IMR-90 (cell line): ENCODE measurements around the gene PDE4B. TPM values are rescaled to one million over a fixed set of nuclear protein-coding genes. Genes with fewer than 3 reads are reported as not detected.

Experiments used
- ATAC-seq: fragments of 200-7000 bp; cut with Tn5 transposase; 2 replicates; pipeline ENCODE4 v1.9.1; 2020; ENCODE audit warnings: low read depth, mild to moderate bottlenecking, moderate library complexity
- BruUV-seq: library from RNA; stranded (reverse); fragments of 400-500 nt; replicated peaks from 2 replicates; lab custom pipeline; 2021; lab: Mats Ljungman, UMichigan
- CTCF ChIA-PET: fragments of 300-600 bp; formaldehyde crosslinking; extraction: SDS; loops from one replicate; lab custom pipeline; 2021; ENCODE audit warnings: antibody characterized with exemption; lab: Yijun Ruan, JAX
- POLR2A ChIA-PET: fragments of 300-600 bp; sonication (Branson Sonifier 250); formaldehyde crosslinking; loops from one replicate; lab custom pipeline; 2022; ENCODE audit warnings: antibody characterized with exemption; ENCODE audit not compliant: unreplicated experiment; lab: Charles Lee
- DNase-seq: peaks from one replicate; pipeline ENCODE4 v3.0.0; 2013
- H2AFZ ChIP-seq: replicated peaks from 2 replicates; pipeline ENCODE3; 2013; ENCODE audit warnings: low read length, mild to moderate bottlenecking; ENCODE audit not compliant: poor library complexity
- H2AK5ac ChIP-seq: 2 replicates; pipeline ENCODE4 v1.6.1; 2013; ENCODE audit warnings: low read depth, low read length, inconsistent platforms
- H2AK9ac ChIP-seq: replicated peaks from 2 replicates; pipeline ENCODE3; 2013; ENCODE audit warnings: mild to moderate bottlenecking, low read depth, low read length, moderate library complexity; ENCODE audit not compliant: poor library complexity
- H2BK120ac ChIP-seq: 2 replicates; pipeline ENCODE4 v1.6.1; 2013; ENCODE audit warnings: low read depth, low read length, inconsistent platforms
- H2BK15ac ChIP-seq: 3 replicates; pipeline ENCODE4 v1.6.1; 2013; ENCODE audit warnings: low read depth, low read length, inconsistent platforms
- H2BK20ac ChIP-seq: 2 replicates; pipeline ENCODE4 v1.6.1; 2013; ENCODE audit warnings: low read depth, mild to moderate bottlenecking, inconsistent platforms, low read length, moderate library complexity
- H2BK5ac ChIP-seq: 2 replicates; pipeline ENCODE4 v1.6.1; 2013; ENCODE audit warnings: mild to moderate bottlenecking, low read depth, low read length, inconsistent platforms; ENCODE audit not compliant: poor library complexity, severe bottlenecking
- H3K14ac ChIP-seq: replicated peaks from 2 replicates; pipeline ENCODE4 v1.6.1; 2013; ENCODE audit warnings: low read depth, low read length, inconsistent platforms
- H3K18ac ChIP-seq: 2 replicates; pipeline ENCODE4 v1.6.1; 2013; ENCODE audit warnings: low read depth, low read length, control low read depth
- H3K23ac ChIP-seq: 2 replicates; pipeline ENCODE4 v1.6.1; 2013; ENCODE audit warnings: low read depth, low read length, inconsistent platforms
- H3K27ac ChIP-seq: 2 replicates; pipeline ENCODE4 v1.5.1; 2013; ENCODE audit warnings: mild to moderate bottlenecking, control low read depth, low read length; ENCODE audit not compliant: insufficient read depth
- H3K27me3 ChIP-seq: 2 replicates; pipeline ENCODE4 v1.6.1; 2013; ENCODE audit warnings: low read length; ENCODE audit not compliant: control insufficient read depth, insufficient read depth
- H3K36me3 ChIP-seq: 2 replicates; pipeline ENCODE4 v1.6.1; 2013; ENCODE audit warnings: low read length, mixed read lengths; ENCODE audit not compliant: control insufficient read depth, insufficient read depth
- H3K4ac ChIP-seq: 2 replicates; pipeline ENCODE4 v1.6.1; 2013; ENCODE audit warnings: low read depth, low read length, inconsistent platforms
- H3K4me1 ChIP-seq: 2 replicates; pipeline ENCODE4 v1.6.1; 2013; ENCODE audit warnings: low read length, mixed read lengths; ENCODE audit not compliant: control insufficient read depth, insufficient read depth
- H3K4me2 ChIP-seq: 2 replicates; pipeline ENCODE4 v1.6.1; 2013; ENCODE audit warnings: low read depth, mild to moderate bottlenecking, control low read depth, low read length, moderate library complexity
- H3K4me3 ChIP-seq: 2 replicates; pipeline ENCODE4 v1.5.1; 2013; ENCODE audit warnings: low read depth, mild to moderate bottlenecking, control low read depth, low read length, moderate library complexity; ENCODE audit not compliant: insufficient read depth
- H3K56ac ChIP-seq: 2 replicates; pipeline ENCODE4 v1.6.1; 2013; ENCODE audit warnings: low read length, inconsistent platforms; ENCODE audit not compliant: insufficient read depth; ENCODE audit errors: extremely low read depth
- H3K79me1 ChIP-seq, 2 experiments: 2 replicates each; pipeline ENCODE4 v1.6.1; 2013; ENCODE audit warnings: low read length in 2 of 2, inconsistent platforms in 1 of 2, low read depth in 1 of 2
- H3K9ac ChIP-seq: 2 replicates; pipeline ENCODE4 v1.6.1; 2013; ENCODE audit warnings: low read depth, low read length, control low read depth
- H3K9me1 ChIP-seq: 2 replicates; pipeline ENCODE4 v1.6.1; 2013; ENCODE audit warnings: low read length, inconsistent platforms; ENCODE audit not compliant: insufficient read depth
- H3K9me3 ChIP-seq: 2 replicates; pipeline ENCODE4 v1.6.1; 2013; ENCODE audit warnings: low read length; ENCODE audit not compliant: control insufficient read depth, insufficient read depth
- H4K20me1 ChIP-seq: 2 replicates; pipeline ENCODE4 v1.6.1; 2013; ENCODE audit warnings: low read length, inconsistent platforms; ENCODE audit not compliant: insufficient read depth
- H4K5ac ChIP-seq: 2 replicates; pipeline ENCODE4 v1.6.1; 2013; ENCODE audit warnings: mild to moderate bottlenecking, low read depth, low read length, control low read depth
- H4K8ac ChIP-seq, 2 experiments: 2 replicates each; pipeline ENCODE4 v1.6.1; 2013; ENCODE audit warnings: low read depth in 2 of 2, low read length in 2 of 2, control low read depth in 1 of 2, inconsistent platforms in 1 of 2
- H4K91ac ChIP-seq: 2 replicates; pipeline ENCODE4 v1.6.1; 2013; ENCODE audit warnings: low read depth, low read length, inconsistent platforms; ENCODE audit not compliant: insufficient read depth
- BHLHE40 ChIP-seq: fragments of 150-350 bp; IDR thresholded peaks from 2 replicates; pipeline ENCODE4 v1.6.1; 2016; ENCODE audit warnings: mild to moderate bottlenecking, low read depth, low read length
- CEBPB ChIP-seq: IDR thresholded peaks from 2 replicates; pipeline ENCODE4 v1.6.1; 2012; ENCODE audit warnings: low read depth, low read length, improper control_type of control experiment
- CHD1 ChIP-seq: IDR thresholded peaks from 2 replicates; pipeline ENCODE4 v1.6.1; 2012; ENCODE audit warnings: low read depth, low read length, improper control_type of control experiment
- CTCF ChIP-seq: conservative IDR thresholded peaks from 2 replicates; pipeline ENCODE4 v1.5.1; 2012; ENCODE audit warnings: mild to moderate bottlenecking, low read depth, low read length, improper control_type of control experiment
- ELK1 ChIP-seq: fragments of 150-350 bp; IDR thresholded peaks from 2 replicates; pipeline ENCODE4 v1.6.1; 2016; ENCODE audit warnings: low read depth, mild to moderate bottlenecking, low read length, moderate library complexity, borderline replicate concordance
- FOS ChIP-seq: fragments of 150-350 bp; IDR thresholded peaks from 2 replicates; pipeline ENCODE4 v1.6.1; 2016; ENCODE audit warnings: low read depth, low read length
- MAFK ChIP-seq: IDR thresholded peaks from 2 replicates; pipeline ENCODE4 v1.6.1; 2012; ENCODE audit warnings: low read depth, low read length, improper control_type of control experiment
- MAZ ChIP-seq: IDR thresholded peaks from 2 replicates; pipeline ENCODE4 v1.6.1; 2012; ENCODE audit warnings: low read depth, mild to moderate bottlenecking, low read length, improper control_type of control experiment, moderate library complexity, borderline replicate concordance
- MXI1 ChIP-seq: IDR thresholded peaks from 2 replicates; pipeline ENCODE4 v1.6.1; 2012; ENCODE audit warnings: low read depth, mild to moderate bottlenecking, low read length, moderate library complexity, borderline replicate concordance
- NFE2L2 ChIP-seq: fragments of 150-350 bp; IDR thresholded peaks from 2 replicates; pipeline ENCODE4 v1.6.1; 2016; ENCODE audit warnings: low read depth, mild to moderate bottlenecking, low read length
- POLR2A ChIP-seq: IDR thresholded peaks from 2 replicates; pipeline ENCODE4 v1.6.1; 2012; ENCODE audit warnings: mild to moderate bottlenecking, low read depth, low read length
- RAD21 ChIP-seq: IDR thresholded peaks from 2 replicates; pipeline ENCODE4 v1.6.1; 2012; ENCODE audit warnings: low read length, improper control_type of control experiment
- RCOR1 ChIP-seq: IDR thresholded peaks from 2 replicates; pipeline ENCODE4 v1.6.1; 2012; ENCODE audit warnings: mild to moderate bottlenecking, low read length, improper control_type of control experiment; ENCODE audit not compliant: insufficient replicate concordance
- RFX5 ChIP-seq: IDR thresholded peaks from 2 replicates; pipeline ENCODE4 v1.8.0; 2012; ENCODE audit warnings: low read depth, mild to moderate bottlenecking, low read length, moderate library complexity
- SMC3 ChIP-seq: fragments of 150-350 bp; IDR thresholded peaks from 2 replicates; pipeline ENCODE4 v1.6.1; 2016; ENCODE audit warnings: low read depth, mild to moderate bottlenecking, antibody characterized with exemption, low read length, moderate library complexity
- USF2 ChIP-seq: fragments of 150-350 bp; IDR thresholded peaks from 2 replicates; pipeline ENCODE4 v1.6.1; 2017; ENCODE audit warnings: mild to moderate bottlenecking, antibody characterized with exemption, low read length, low read depth
- WGBS, 2 experiments: methylation state at CpG; one replicate each; pipeline versions ENCODE4 v1.1.5 to v1.1.7; 2013; ENCODE audit warnings: missing lambda C conversion rate in 2 of 2; ENCODE audit not compliant: insufficient read length in 1 of 2; ENCODE audit errors: extremely low coverage in 2 of 2; 5-methylcytosine and 5-hydroxymethylcytosine counted together
- dilution Hi-C: fragments of 300-500 bp; cut with HindIII; formaldehyde crosslinking; loops from one replicate; pipeline ENCODE4 v1.14.3; 2018; ENCODE audit warnings: low sequenced_read_pairs; ENCODE audit not compliant: unreplicated experiment
- in situ Hi-C: fragments of 300-500 bp; cut with MboI; formaldehyde crosslinking; loops from 3 replicates; pipeline ENCODE4 v1.14.3; 2019; ENCODE audit warnings: low sequenced_read_pairs, inconsistent platforms, mixed read lengths
- intact Hi-C: fragments of 100-400 bp; cut with micrococcal nuclease; formaldehyde crosslinking; loops from 2 replicates; pipeline ENCODE4 v1.10.0; 2022
- polyA plus RNA-seq, 3 experiments: library from polyadenylated mRNA; depleted of rRNA; stranded (reverse); fragments of >200 nt; gene quantifications; 2 replicates each; pipeline ENCODE4 v1.2.3, GENCODE V29; 2012; ENCODE audit warnings: low replicate concordance in 1 of 3
- total RNA-seq: library from RNA; depleted of rRNA; stranded (reverse); fragments of >200 nt; gene quantifications from 2 replicates; pipeline ENCODE4 v1.2.3, GENCODE V29; 2012

The PDE4B gene
- total and polyA plus RNA-seq, 2 of the 4 experiments (the other 2 are of a cell fraction), result 5.8 to 21.3 TPM

GRCh38 chr1:66292305-66292704, 499.6 kb downstream of the PDE4B start:
- Histone ChIP-seq H3K4me2 (no peak overlapping the region), H2AK5ac (no peak overlapping the region), H3K56ac (no peak overlapping the region), H3K27ac (no peak overlapping the region), H3K18ac (no peak overlapping the region), H3K4ac (no peak overlapping the region), H4K91ac (no peak overlapping the region), H4K20me1 (no peaks in the 10 kb centered on the region), H3K14ac (no peak overlapping the region), H2BK20ac (no peak overlapping the region), H3K79me1 (no peaks in the 10 kb centered on the region), H3K9me1 (no peaks in the 10 kb centered on the region), H3K4me3 (no peak overlapping the region), H2BK120ac (no peak overlapping the region), H3K27me3 (no peaks in the 10 kb centered on the region), H3K4me1 (peaks cover 6% of the 10 kb centered on the region), H4K8ac (no peak overlapping the region), H3K9ac (no peak overlapping the region), H3K9me3 (no peaks in the 10 kb centered on the region), H2BK5ac (no peak overlapping the region), H3K36me3 (no peaks in the 10 kb centered on the region), H2AK9ac (no peak overlapping the region), H3K23ac (no peak overlapping the region), H2BK15ac (no peak overlapping the region), H4K5ac (no peak overlapping the region), H2AFZ (no peak overlapping the region)
- ChIA-PET POLR2A (no interaction called here), CTCF (no interaction called here)
- TF ChIP-seq RCOR1, result no peak
- TF ChIP-seq RFX5, result no peak
- TF ChIP-seq NFE2L2, result no peak
- TF ChIP-seq RAD21, result no peak
- no peak for TF ChIP-seq MXI1
- TF ChIP-seq CEBPB, result no peak
- no peak for TF ChIP-seq CTCF
- TF ChIP-seq USF2, result no peak
- no peak for TF ChIP-seq MAFK
- no peak for TF ChIP-seq ELK1
- TF ChIP-seq POLR2A, result no peak
- no peak for TF ChIP-seq FOS
- TF ChIP-seq BHLHE40, result no peak
- no peak for TF ChIP-seq MAZ
- TF ChIP-seq SMC3, result no peak
- TF ChIP-seq CHD1, result no peak
- in situ Hi-C loops (no loop called here), dilution Hi-C loops (no loop called here), intact Hi-C loops (no loop called here)
- BruUV-seq, result no TSS peak
- ATAC-seq, result no peak
- no CpG with 5 or more reads among the region's 2 CpGs for WGBS, 2 experiments
- no peak for DNase-seq
